GM23338 (cell line): Measurements from ENCODE around the gene OBSCN. TPM values are rescaled to one million over a fixed set of nuclear protein-coding genes. Genes with fewer than 3 reads are reported as not detected.

ENCODE experiments used
- ATAC-seq: fragments of 200-7000 bp; cut with Tn5 transposase; 3 replicates; pipeline ENCODE4 v1.9.1; 2020
- DNase-seq: peaks from one replicate; pipeline ENCODE4 v3.0.0-alpha.2; 2015; ENCODE audit warnings: low spot score
- H2AFZ ChIP-seq: fragments of 200-600 bp; sonication (generic); 2 replicates; pipeline ENCODE4 v1.8.0; 2016; ENCODE audit warnings: antibody characterized with exemption, mild to moderate bottlenecking, moderate library complexity
- H3F3A ChIP-seq: fragments of 200-600 bp; sonication (generic); replicated peaks from 2 replicates; pipeline ENCODE4 v1.8.0; 2017; ENCODE audit warnings: antibody characterized with exemption, mixed run types, low read depth
- H3K27ac ChIP-seq: fragments of 200-600 bp; sonication (generic); 2 replicates; pipeline ENCODE4 v1.6.1; 2016; ENCODE audit warnings: low read depth
- H3K27me3 ChIP-seq: fragments of 200-600 bp; sonication (generic); 2 replicates; pipeline ENCODE4 v1.8.0; 2016; ENCODE audit warnings: mild to moderate bottlenecking, mixed run types, moderate library complexity; ENCODE audit not compliant: insufficient read depth
- H3K36me3 ChIP-seq: fragments of 200-600 bp; sonication (generic); 2 replicates; pipeline ENCODE4 v1.8.0; 2016; ENCODE audit warnings: mild to moderate bottlenecking; ENCODE audit not compliant: insufficient read depth
- H3K4me1 ChIP-seq: fragments of 200-600 bp; sonication (generic); 2 replicates; pipeline ENCODE4 v1.8.0; 2016; ENCODE audit warnings: mild to moderate bottlenecking, moderate library complexity; ENCODE audit not compliant: insufficient read depth
- H3K4me2 ChIP-seq: fragments of 200-600 bp; sonication (generic); 2 replicates; pipeline ENCODE4 v1.7.1; 2017; ENCODE audit warnings: mixed run types
- H3K4me3 ChIP-seq: fragments of 200-600 bp; sonication (generic); 2 replicates; pipeline ENCODE4 v1.6.1; 2016; ENCODE audit warnings: mixed run types
- H3K79me2 ChIP-seq: fragments of 200-600 bp; sonication (generic); replicated peaks from 2 replicates; pipeline ENCODE4 v1.8.0; 2017; ENCODE audit warnings: mild to moderate bottlenecking; ENCODE audit not compliant: insufficient read depth
- H3K9me2 ChIP-seq: fragments of 200-600 bp; sonication (generic); 2 replicates; pipeline ENCODE4 v1.8.0; 2017; ENCODE audit not compliant: insufficient read depth
- H4K20me1 ChIP-seq: fragments of 200-600 bp; sonication (generic); replicated peaks from 2 replicates; pipeline ENCODE4 v1.8.0; 2017; ENCODE audit warnings: mild to moderate bottlenecking; ENCODE audit not compliant: insufficient read depth
- H3K27ac Mint-ChIP-seq: 2 replicates; pipeline ENCODE4 v1.8.0; 2020; ENCODE audit warnings: inconsistent platforms, mild to moderate bottlenecking, moderate library complexity, mixed read lengths
- H3K27me3 Mint-ChIP-seq: 3 replicates; pipeline ENCODE4 v1.8.0; 2022; ENCODE audit warnings: low read depth, mild to moderate bottlenecking, moderate library complexity, mixed read lengths, inconsistent platforms; ENCODE audit not compliant: insufficient read depth, poor library complexity
- H3K36me3 Mint-ChIP-seq: 3 replicates; pipeline ENCODE4 v1.8.0; 2021; ENCODE audit warnings: low read depth, mild to moderate bottlenecking, inconsistent platforms, moderate library complexity, mixed read lengths
- H3K4me1 Mint-ChIP-seq: 3 replicates; pipeline ENCODE4 v1.8.0; 2020; ENCODE audit warnings: mild to moderate bottlenecking, inconsistent platforms, mixed read lengths
- H3K4me3 Mint-ChIP-seq: 3 replicates; pipeline ENCODE4 v1.8.0; 2021; ENCODE audit warnings: moderate library complexity, mild to moderate bottlenecking, inconsistent platforms, mixed read lengths
- H3K9me3 Mint-ChIP-seq: 3 replicates; pipeline ENCODE4 v1.8.0; 2020; ENCODE audit warnings: moderate library complexity, mild to moderate bottlenecking, inconsistent platforms, mixed read lengths
- CREB1 ChIP-seq: fragments of 250-450 bp; sonication (Bioruptor Pico); IDR thresholded peaks from 2 replicates; pipeline ENCODE4 v1.5.0; 2020; ENCODE audit warnings: low read depth, mild to moderate bottlenecking, moderate library complexity
- CTCF ChIP-seq, 2 experiments: fragments of 200-600 bp in 1 of 2; sonication (generic) in 1 of 2; conservative IDR thresholded peaks; 2 replicates each; pipeline versions ENCODE4 v1.5.1 to v1.6.1; 2016 to 2017; ENCODE audit warnings: antibody characterized with exemption in 2 of 2, low read depth in 2 of 2, mild to moderate bottlenecking in 2 of 2, moderate library complexity in 1 of 2
- ETS1 ChIP-seq: IDR thresholded peaks from 2 replicates; pipeline ENCODE4 v1.6.1; 2016; ENCODE audit warnings: antibody characterized with exemption
- EZH2 ChIP-seq: fragments of 200-600 bp; sonication (generic); IDR thresholded peaks from one replicate; pipeline ENCODE4 v1.8.0; 2017; ENCODE audit warnings: antibody characterized with exemption, mild to moderate bottlenecking, low read depth; ENCODE audit not compliant: unreplicated experiment
- EZH2phosphoT487 ChIP-seq: fragments of 200-600 bp; sonication (generic); IDR thresholded peaks from one replicate; pipeline ENCODE4 v1.8.1; 2018; ENCODE audit warnings: antibody characterized with exemption; ENCODE audit not compliant: unreplicated experiment
- JUNB ChIP-seq: IDR thresholded peaks from one replicate; pipeline ENCODE4 v1.6.1; 2016; ENCODE audit warnings: antibody characterized with exemption; ENCODE audit not compliant: unreplicated experiment
- NANOG ChIP-seq: IDR thresholded peaks from 2 replicates; pipeline ENCODE4 v1.6.1; 2016; ENCODE audit warnings: antibody characterized with exemption, borderline replicate concordance
- POLR2AphosphoS5 ChIP-seq: IDR thresholded peaks from 2 replicates; pipeline ENCODE4 v1.6.1; 2016; ENCODE audit warnings: antibody characterized with exemption, low read depth
- REST ChIP-seq: IDR thresholded peaks from one replicate; pipeline ENCODE4 v1.6.1; 2018; ENCODE audit warnings: antibody characterized with exemption; ENCODE audit not compliant: unreplicated experiment
- STAT1 ChIP-seq: IDR thresholded peaks from one replicate; pipeline ENCODE4 v1.6.1; 2016; ENCODE audit warnings: antibody characterized with exemption; ENCODE audit not compliant: unreplicated experiment
- ZNF114 ChIP-seq: fragments of 250-450 bp; sonication (Bioruptor Pico); IDR thresholded peaks from 2 replicates; pipeline ENCODE4 v1.5.0; 2020; ENCODE audit warnings: mild to moderate bottlenecking, moderate library complexity
- ZNF331 ChIP-seq: fragments of 250-450 bp; sonication (Bioruptor Pico); IDR thresholded peaks from 2 replicates; pipeline ENCODE4 v1.5.0; 2020; ENCODE audit warnings: low read depth, mild to moderate bottlenecking, moderate library complexity
- ZNF462 ChIP-seq: fragments of 250-450 bp; sonication (Bioruptor Pico); IDR thresholded peaks from 2 replicates; pipeline ENCODE4 v1.5.0; 2020; ENCODE audit warnings: mild to moderate bottlenecking, moderate library complexity
- polyA plus RNA-seq: library from polyadenylated mRNA; unstranded; fragments of >200 nt; fragmentation: Nextera tagmentation; extraction: Ambion mirVana; gene quantifications from 2 replicates; pipeline ENCODE4 v1.2.1, GENCODE V29; 2016
- total RNA-seq: library from RNA; depleted of rRNA; stranded (reverse); fragments of >200 nt; shearing (Covaris generic); gene quantifications from 2 replicates; pipeline ENCODE4 v1.2.3, GENCODE V29; 2014

The OBSCN gene
- total and polyA plus RNA-seq, 2 experiments from 2014 or later = 8.4 to 38.5 TPM

- Histone ChIP-seq H4K20me1 (peaks cover 8% of the 10 kb centered on the region), H3K4me1 (no peaks in the 10 kb centered on the region), H3K36me3 (0 out of 2 replicates have a peak, but pooled peaks cover 7% of the 10 kb centered on the region), H3F3A (no peaks in the 10 kb centered on the region), H3K27ac (no peak overlapping the region), H3K79me2 (no peaks in the 10 kb centered on the region; the same call in 1 of the 2 replicates), H3K27me3 (peaks cover 10% of the 10 kb centered on the region), H2AFZ (no peak overlapping the region), H3K4me3 (no peak overlapping the region), H3K4me2 (no peak overlapping the region), H3K9me2 (no peaks in the 10 kb centered on the region)
- DNase-seq (no peak), ATAC-seq (no peak)
- Mint-ChIP-seq H3K27ac (no peak overlapping the region), H3K4me1 (0 out of 3 replicates have a peak, but pooled peaks cover 3% of the 10 kb centered on the region), H3K9me3 (peaks cover 3% of the 10 kb centered on the region; the same call in 1 of the 3 replicates), H3K27me3 (peaks cover 10% of the 10 kb centered on the region), H3K4me3 (no peak overlapping the region), H3K36me3 (peaks cover 38% of the 10 kb centered on the region)
- TF ChIP-seq NANOG (no peak), STAT1 (no peak), ETS1 (no peak), ZNF114 (no peak), CREB1 (CRISPR knock-in tag) (no peak), REST (no peak), ZNF462 (CRISPR knock-in tag) (no peak), ZNF331 (no peak), EZH2phosphoT487 (no peak), CTCF (conservative IDR thresholded peaks at IDR 0.05; ENCODE audit: low read depth in 2 of 2) (no peak), EZH2 (no peak), JUNB (no peak), POLR2AphosphoS5 (no peak)
Measured at GRCh38 chr1:228216371-228217320, 8.8 kb downstream of the OBSCN start.
